SK-N-SH treated with all-trans-retinoic acid at 6 μM for 48 hours (cell line): ENCODE data around the gene ATPAF1.

Experiments
- ESRRG ChIP-seq: fragments of 250-450 bp; sonication (Bioruptor Pico); IDR thresholded peaks from 2 replicates; pipeline ENCODE4 v1.6.1; 2021; ENCODE audit warnings: mild to moderate bottlenecking
- ISL1 ChIP-seq: fragments of 250-450 bp; sonication (Bioruptor Pico); IDR thresholded peaks from 2 replicates; pipeline ENCODE4 v2.1.2; 2022; ENCODE audit warnings: mild to moderate bottlenecking, moderate library complexity
- RARB ChIP-seq: fragments of 250-450 bp; sonication (Bioruptor Pico); IDR thresholded peaks from 2 replicates; pipeline ENCODE4 v1.8.0; 2021; ENCODE audit warnings: mild to moderate bottlenecking, moderate library complexity
- SNAI2 ChIP-seq: fragments of 250-450 bp; sonication (Bioruptor Pico); IDR thresholded peaks from 2 replicates; pipeline ENCODE4 v1.5.0; 2020; ENCODE audit warnings: mild to moderate bottlenecking, moderate library complexity
- ZNF70 ChIP-seq: fragments of 450-650 bp; formaldehyde crosslinking; IDR thresholded peaks from 2 replicates; pipeline ENCODE4 v1.5.0; 2020; ENCODE audit warnings: mild to moderate bottlenecking, moderate library complexity
- TF ChIP-seq, protein P1 (sequence below): fragments of 250-450 bp; sonication (Bioruptor Pico); IDR thresholded peaks from 2 replicates; pipeline ENCODE4 v1.8.0; 2020; ENCODE audit warnings: mild to moderate bottlenecking, moderate library complexity, borderline replicate concordance
- TF ChIP-seq, protein P2 (sequence below): fragments of 250-450 bp; sonication (Bioruptor Pico); IDR thresholded peaks from 2 replicates; pipeline ENCODE4 v1.5.1; 2021; ENCODE audit warnings: mild to moderate bottlenecking, moderate library complexity

DNA sequence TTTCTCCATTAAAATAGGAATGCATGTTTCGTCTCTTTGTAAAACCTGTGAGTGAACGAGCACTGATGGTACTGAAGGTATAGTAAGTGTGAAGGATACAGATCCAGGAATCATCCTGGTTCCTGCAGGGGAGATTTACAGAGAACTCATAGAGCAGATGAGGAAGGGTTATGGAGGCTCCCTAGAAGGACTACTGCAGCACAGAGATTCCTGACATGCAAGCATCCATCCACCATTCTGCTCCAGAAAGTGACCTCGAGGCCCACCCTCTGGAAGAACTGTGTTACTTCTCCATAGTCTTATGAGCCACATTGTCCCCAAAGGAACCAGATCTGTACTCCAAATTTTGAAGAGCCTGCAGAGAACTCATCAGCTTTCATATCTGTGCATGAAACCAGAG, 78.6 kb downstream of the ATPAF1 start:
- TF ChIP-seq, protein P1, sequence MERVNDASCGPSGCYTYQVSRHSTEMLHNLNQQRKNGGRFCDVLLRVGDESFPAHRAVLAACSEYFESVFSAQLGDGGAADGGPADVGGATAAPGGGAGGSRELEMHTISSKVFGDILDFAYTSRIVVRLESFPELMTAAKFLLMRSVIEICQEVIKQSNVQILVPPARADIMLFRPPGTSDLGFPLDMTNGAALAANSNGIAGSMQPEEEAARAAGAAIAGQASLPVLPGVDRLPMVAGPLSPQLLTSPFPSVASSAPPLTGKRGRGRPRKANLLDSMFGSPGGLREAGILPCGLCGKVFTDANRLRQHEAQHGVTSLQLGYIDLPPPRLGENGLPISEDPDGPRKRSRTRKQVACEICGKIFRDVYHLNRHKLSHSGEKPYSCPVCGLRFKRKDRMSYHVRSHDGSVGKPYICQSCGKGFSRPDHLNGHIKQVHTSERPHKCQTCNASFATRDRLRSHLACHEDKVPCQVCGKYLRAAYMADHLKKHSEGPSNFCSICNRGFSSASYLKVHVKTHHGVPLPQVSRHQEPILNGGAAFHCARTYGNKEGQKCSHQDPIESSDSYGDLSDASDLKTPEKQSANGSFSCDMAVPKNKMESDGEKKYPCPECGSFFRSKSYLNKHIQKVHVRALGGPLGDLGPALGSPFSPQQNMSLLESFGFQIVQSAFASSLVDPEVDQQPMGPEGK (CRISPR knock-in tag) = no peak
- TF ChIP-seq, protein P2, sequence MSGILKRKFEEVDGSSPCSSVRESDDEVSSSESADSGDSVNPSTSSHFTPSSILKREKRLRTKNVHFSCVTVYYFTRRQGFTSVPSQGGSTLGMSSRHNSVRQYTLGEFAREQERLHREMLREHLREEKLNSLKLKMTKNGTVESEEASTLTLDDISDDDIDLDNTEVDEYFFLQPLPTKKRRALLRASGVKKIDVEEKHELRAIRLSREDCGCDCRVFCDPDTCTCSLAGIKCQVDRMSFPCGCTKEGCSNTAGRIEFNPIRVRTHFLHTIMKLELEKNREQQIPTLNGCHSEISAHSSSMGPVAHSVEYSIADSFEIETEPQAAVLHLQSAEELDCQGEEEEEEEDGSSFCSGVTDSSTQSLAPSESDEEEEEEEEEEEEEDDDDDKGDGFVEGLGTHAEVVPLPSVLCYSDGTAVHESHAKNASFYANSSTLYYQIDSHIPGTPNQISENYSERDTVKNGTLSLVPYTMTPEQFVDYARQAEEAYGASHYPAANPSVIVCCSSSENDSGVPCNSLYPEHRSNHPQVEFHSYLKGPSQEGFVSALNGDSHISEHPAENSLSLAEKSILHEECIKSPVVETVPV (CRISPR knock-in tag) = no peak
- TF ChIP-seq ISL1 (CRISPR knock-in tag) = no peak
- no peak for TF ChIP-seq SNAI2 (CRISPR knock-in tag)
- TF ChIP-seq ZNF70 (CRISPR knock-in tag) = no peak
- TF ChIP-seq ESRRG (CRISPR knock-in tag) = no peak
- TF ChIP-seq RARB (CRISPR knock-in tag) = no peak
